ENCODE measurements around the gene THADA. TPM values are rescaled to one million over a fixed set of nuclear protein-coding genes. Genes with fewer than 3 reads are reported as not detected.

The THADA gene
- total RNA-seq, 3 donors from 2014 or later (not counting 1 experiment from before 2014, with no cell fraction given), result 34.1 to 35.7 (median 35.3) TPM

- no peaks in the 10 kb centered on the region for H3K27me3 Mint-ChIP-seq (ENCODE audit: low read depth in 2 of 2)
- H3K36me3 Mint-ChIP-seq, result no peaks in the 10 kb centered on the region
- no peak for TF ChIP-seq CTCF (IDR thresholded peaks at IDR 0.05)
- WGBS (ENCODE audit: insufficient coverage), result no CpG with 5 or more reads among the region's 1 CpG
- H3K4me1 Mint-ChIP-seq, result no peaks in the 10 kb centered on the region
- H3K4me3 ChIP-seq (ENCODE audit: low read length), result no peak overlapping the region
- no peak for DNase-seq
- H3K4me3 Mint-ChIP-seq, result no peak overlapping the region
- no peak for ATAC-seq
- H3K36me3 ChIP-seq (ENCODE audit: control insufficient read depth, insufficient read depth, low read length), result peaks cover 2% of the 10 kb centered on the region
- H3K9me3 ChIP-seq (ENCODE audit: control insufficient read depth, insufficient read depth, low read length), result no peaks in the 10 kb centered on the region
- no peaks in the 10 kb centered on the region for H3K9me3 Mint-ChIP-seq
- H3K4me1 ChIP-seq (ENCODE audit: control insufficient read depth, insufficient read depth, low read length), result no peaks in the 10 kb centered on the region
- no peak overlapping the region for H3K27ac ChIP-seq (ENCODE audit: low read length)
- no peaks in the 10 kb centered on the region for H3K27me3 ChIP-seq (ENCODE audit: control insufficient read depth, insufficient read depth, low read length)
- no peak overlapping the region for H3K27ac Mint-ChIP-seq
- intact Hi-C loops (cut with micrococcal nuclease), result no loop called here
Measured at GRCh38 chr2:43262239-43262638, 333.6 kb downstream of the THADA start.

GRCh38 chr2:43259512-43259911 lies 336.3 kb downstream of the THADA start:
- no peaks in the 10 kb centered on the region for H3K4me1 ChIP-seq (ENCODE audit: control insufficient read depth, insufficient read depth, low read length)
- H3K4me3 ChIP-seq (ENCODE audit: low read length), result no peak overlapping the region
- Mint-ChIP-seq H3K27me3 (ENCODE audit: low read depth in 2 of 2) (no peaks in the 10 kb centered on the region), H3K4me3 (no peak overlapping the region), H3K9me3 (no peaks in the 10 kb centered on the region), H3K4me1 (no peaks in the 10 kb centered on the region), H3K27ac (no peak overlapping the region), H3K36me3 (no peaks in the 10 kb centered on the region)
- DNase-seq (no peak), ATAC-seq (no peak)
- no peak for TF ChIP-seq CTCF (IDR thresholded peaks at IDR 0.05)
- no peaks in the 10 kb centered on the region for H3K9me3 ChIP-seq (ENCODE audit: control insufficient read depth, insufficient read depth, low read length)
- H3K27ac ChIP-seq (ENCODE audit: low read length), result no peak overlapping the region
- peaks cover 4% of the 10 kb centered on the region for H3K36me3 ChIP-seq (ENCODE audit: control insufficient read depth, insufficient read depth, low read length)
- intact Hi-C loops (cut with micrococcal nuclease), result no loop called here
- no peaks in the 10 kb centered on the region for H3K27me3 ChIP-seq (ENCODE audit: control insufficient read depth, insufficient read depth, low read length)
- WGBS (ENCODE audit: insufficient coverage), result no CpG with 5 or more reads among the region's 1 CpG

- ATAC-seq (no peak), DNase-seq (no peak)
- H3K9me3 Mint-ChIP-seq, result no peaks in the 10 kb centered on the region
- Histone ChIP-seq H3K27ac (ENCODE audit: low read length) (no peak overlapping the region), H3K36me3 (ENCODE audit: control insufficient read depth, insufficient read depth, low read length) (peaks cover 4% of the 10 kb centered on the region), H3K4me1 (ENCODE audit: control insufficient read depth, insufficient read depth, low read length) (no peaks in the 10 kb centered on the region), H3K4me3 (ENCODE audit: low read length) (no peak overlapping the region), H3K27me3 (ENCODE audit: control insufficient read depth, insufficient read depth, low read length) (no peaks in the 10 kb centered on the region), H3K9me3 (ENCODE audit: control insufficient read depth, insufficient read depth, low read length) (no peaks in the 10 kb centered on the region)
- no peak overlapping the region for H3K27ac Mint-ChIP-seq
- H3K4me3 Mint-ChIP-seq, result no peak overlapping the region
- H3K4me1 Mint-ChIP-seq, result no peaks in the 10 kb centered on the region
- no peaks in the 10 kb centered on the region for H3K36me3 Mint-ChIP-seq
- intact Hi-C loops (cut with micrococcal nuclease), result no loop called here
- H3K27me3 Mint-ChIP-seq (ENCODE audit: low read depth in 2 of 2), result no peaks in the 10 kb centered on the region
- TF ChIP-seq CTCF (IDR thresholded peaks at IDR 0.05), result no peak
- WGBS (ENCODE audit: insufficient coverage), result 100% methylated on average over 2 of the region's 2 CpGs
Measured at GRCh38 chr2:43258547-43259156, 337.2 kb downstream of the THADA start.

GRCh38 chr2:43255296-43255910 lies 340.4 kb downstream of the THADA start:
- H3K9me3 Mint-ChIP-seq, result no peaks in the 10 kb centered on the region
- H3K27ac Mint-ChIP-seq, result no peak overlapping the region
- ATAC-seq (no peak), DNase-seq (no peak)
- TF ChIP-seq CTCF (IDR thresholded peaks at IDR 0.05), result no peak
- intact Hi-C loops (cut with micrococcal nuclease), result no loop called here
- no peak overlapping the region for H3K4me3 Mint-ChIP-seq
- WGBS (ENCODE audit: insufficient coverage), result 83% methylated on average over 8 of the region's 8 CpGs
- Histone ChIP-seq H3K27me3 (ENCODE audit: control insufficient read depth, insufficient read depth, low read length) (no peaks in the 10 kb centered on the region), H3K36me3 (ENCODE audit: control insufficient read depth, insufficient read depth, low read length) (peaks cover 4% of the 10 kb centered on the region), H3K9me3 (ENCODE audit: control insufficient read depth, insufficient read depth, low read length) (no peaks in the 10 kb centered on the region), H3K4me1 (ENCODE audit: control insufficient read depth, insufficient read depth, low read length) (no peaks in the 10 kb centered on the region), H3K27ac (ENCODE audit: low read length) (no peak overlapping the region), H3K4me3 (ENCODE audit: low read length) (no peak overlapping the region)
- no peaks in the 10 kb centered on the region for H3K36me3 Mint-ChIP-seq
- H3K4me1 Mint-ChIP-seq, result no peaks in the 10 kb centered on the region
- no peaks in the 10 kb centered on the region for H3K27me3 Mint-ChIP-seq (ENCODE audit: low read depth in 2 of 2)

Data from natural killer cell (primary cell).